CD4-positive, alpha-beta memory T cell (primary cell): Measurements from ENCODE around the gene SPON2. TPM values are rescaled to one million over a fixed set of nuclear protein-coding genes. Genes with fewer than 3 reads are reported as not detected.
"Not testable (repeated sequence)": the region's sequence is repeated elsewhere in the genome, so short reads cannot be mapped to it uniquely, and the experiment has no call there.

Experiments
- CTCF ChIA-PET: fragments of 350-600 bp; sonication (Branson Sonifier 250); formaldehyde crosslinking; loops from one replicate; lab custom pipeline; 2021; ENCODE audit warnings: inconsistent platforms; ENCODE audit not compliant: partially characterized antibody; lab: Charles Lee
- POLR2A ChIA-PET: fragments of 350-600 bp; sonication (Branson Sonifier 250); formaldehyde crosslinking; loops from one replicate; lab custom pipeline; 2021; ENCODE audit not compliant: partially characterized antibody; lab: Charles Lee
- DNase-seq, 5 donors: peaks; one replicate each; pipeline versions ENCODE4 v3.0.0 to v3.0.0-alpha.2; 2020 to 2022; ENCODE audit warnings: mixed read lengths in 1 of 5
- H3K27ac ChIP-seq: one replicate; pipeline ENCODE4 v1.7.0; 2013; ENCODE audit warnings: low read depth, low read length
- H3K27me3 ChIP-seq: 2 replicates; pipeline ENCODE4 v1.7.0; 2013; ENCODE audit warnings: mild to moderate bottlenecking, low read length, moderate library complexity; ENCODE audit not compliant: insufficient read depth
- H3K36me3 ChIP-seq: 2 replicates; pipeline ENCODE4 v1.7.0; 2013; ENCODE audit warnings: mild to moderate bottlenecking, low read length, moderate library complexity; ENCODE audit not compliant: insufficient read depth
- H3K4me1 ChIP-seq: 2 replicates; pipeline ENCODE4 v1.7.0; 2013; ENCODE audit warnings: mild to moderate bottlenecking, low read length, moderate library complexity; ENCODE audit not compliant: insufficient read depth
- H3K4me3 ChIP-seq, 2 donors: one replicate each; pipeline ENCODE4 v1.7.0; 2013; ENCODE audit warnings: low read length in 2 of 2, mild to moderate bottlenecking in 1 of 2
- H3K9me3 ChIP-seq, 2 donors: one replicate each; pipeline ENCODE4 v1.7.0; 2013; ENCODE audit warnings: low read length in 2 of 2, control low read depth in 1 of 2; ENCODE audit not compliant: control insufficient read depth in 1 of 2
- H3K27ac Mint-ChIP-seq, 7 donors: one replicate each; pipeline ENCODE4 v1.8.0; 2020 to 2021; ENCODE audit warnings: mixed read lengths in 7 of 7, mild to moderate bottlenecking in 6 of 7, inconsistent platforms in 3 of 7, moderate library complexity in 3 of 7
- H3K27me3 Mint-ChIP-seq, 2 donors: one replicate each; pipeline ENCODE4 v1.8.0; 2020 to 2021; ENCODE audit warnings: mixed read lengths in 2 of 2
- H3K36me3 Mint-ChIP-seq, 2 donors: one replicate each; pipeline ENCODE4 v1.8.0; 2020 to 2021; ENCODE audit warnings: mixed read lengths in 2 of 2, inconsistent platforms in 1 of 2, mild to moderate bottlenecking in 1 of 2
- H3K4me1 Mint-ChIP-seq, 4 donors: one replicate each; pipeline ENCODE4 v1.8.0; 2020 to 2021; ENCODE audit warnings: mixed read lengths in 4 of 4, mild to moderate bottlenecking in 1 of 4
- H3K4me3 Mint-ChIP-seq, 8 donors: one replicate each; pipeline ENCODE4 v1.8.0; 2020 to 2021; ENCODE audit warnings: mixed read lengths in 8 of 8, mild to moderate bottlenecking in 7 of 8, moderate library complexity in 6 of 8, inconsistent platforms in 3 of 8
- H3K9me3 Mint-ChIP-seq, 8 donors: one replicate each; pipeline ENCODE4 v1.8.0; 2020 to 2021; ENCODE audit warnings: mixed read lengths in 8 of 8, mild to moderate bottlenecking in 5 of 8, inconsistent platforms in 3 of 8, moderate library complexity in 1 of 8
- intact Hi-C: fragments of 100-400 bp; cut with micrococcal nuclease; formaldehyde crosslinking; loops from one replicate; pipeline ENCODE4 v1.15.1; 2023
- polyA plus RNA-seq, 2 donors: library from polyadenylated mRNA; unstranded; fragments of 300-500 nt; fragmentation: Illumina TruSeq; gene quantifications; one replicate each; pipeline ENCODE4 v1.2.3, GENCODE V29; 2021
- total RNA-seq, 2 experiments: library from RNA; stranded (reverse); gene quantifications; one replicate each; pipeline ENCODE4 v1.2.3, GENCODE V29; 2021

Gene SPON2
- total and polyA plus RNA-seq, 4 experiments from 2014 or later = 5.4 to 8.4 (median 7.2) TPM

DNA sequence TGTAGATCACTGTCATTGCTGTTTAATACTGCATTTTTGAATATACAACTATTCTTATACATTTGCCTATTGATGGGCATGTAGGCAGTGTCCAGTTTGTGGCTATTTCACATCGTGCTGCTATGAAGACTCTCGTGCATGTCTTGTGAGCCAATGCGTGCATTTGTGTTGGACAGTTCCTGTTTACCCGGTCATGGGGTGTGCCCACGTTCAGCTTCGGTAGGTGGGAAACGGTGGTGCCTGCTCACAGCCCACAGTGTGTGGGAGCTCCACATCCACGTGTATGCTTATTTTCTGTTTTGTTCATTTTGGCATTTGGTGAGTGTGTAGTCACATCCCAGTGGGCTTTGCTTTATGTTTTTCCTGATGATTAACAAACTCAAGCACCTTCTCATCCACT is 39.4 kb downstream of the SPON2 start:
- ChIA-PET POLR2A (no interaction called here), CTCF (interaction anchor here (1.3 to 6.6 kb wide), 6 partner anchors 16 to 222 kb away, joined by 3 to 94 read pairs (median 24); partner anchors contain the start of gene UVSSA)
- H3K27ac Mint-ChIP-seq = no peak overlapping the region
- peaks cover 9 to 16% (median 12%) of the 10 kb centered on the region in 4 donors for H3K4me1 Mint-ChIP-seq
- Histone ChIP-seq H3K27ac (no peak overlapping the region), H3K36me3 (no peaks in the 10 kb centered on the region), H3K4me3 (no peak overlapping the region), H3K27me3 (no peaks in the 10 kb centered on the region), H3K4me1 (peaks cover 11% of the 10 kb centered on the region), H3K9me3 (no peaks in the 10 kb centered on the region)
- H3K27me3 Mint-ChIP-seq = peaks cover 1 to 2% of the 10 kb centered on the region in 2 donors
- H3K36me3 Mint-ChIP-seq = no peaks in the 10 kb centered on the region
- no peak overlapping the region for H3K4me3 Mint-ChIP-seq
- DNase-seq = no peak
- H3K9me3 Mint-ChIP-seq = no peaks in the 10 kb centered on the region
- intact Hi-C loops = loop anchor here (10.0 kb wide), 1 partner anchor 472 kb away; no protein-coding TSS in a partner anchor

DNA sequence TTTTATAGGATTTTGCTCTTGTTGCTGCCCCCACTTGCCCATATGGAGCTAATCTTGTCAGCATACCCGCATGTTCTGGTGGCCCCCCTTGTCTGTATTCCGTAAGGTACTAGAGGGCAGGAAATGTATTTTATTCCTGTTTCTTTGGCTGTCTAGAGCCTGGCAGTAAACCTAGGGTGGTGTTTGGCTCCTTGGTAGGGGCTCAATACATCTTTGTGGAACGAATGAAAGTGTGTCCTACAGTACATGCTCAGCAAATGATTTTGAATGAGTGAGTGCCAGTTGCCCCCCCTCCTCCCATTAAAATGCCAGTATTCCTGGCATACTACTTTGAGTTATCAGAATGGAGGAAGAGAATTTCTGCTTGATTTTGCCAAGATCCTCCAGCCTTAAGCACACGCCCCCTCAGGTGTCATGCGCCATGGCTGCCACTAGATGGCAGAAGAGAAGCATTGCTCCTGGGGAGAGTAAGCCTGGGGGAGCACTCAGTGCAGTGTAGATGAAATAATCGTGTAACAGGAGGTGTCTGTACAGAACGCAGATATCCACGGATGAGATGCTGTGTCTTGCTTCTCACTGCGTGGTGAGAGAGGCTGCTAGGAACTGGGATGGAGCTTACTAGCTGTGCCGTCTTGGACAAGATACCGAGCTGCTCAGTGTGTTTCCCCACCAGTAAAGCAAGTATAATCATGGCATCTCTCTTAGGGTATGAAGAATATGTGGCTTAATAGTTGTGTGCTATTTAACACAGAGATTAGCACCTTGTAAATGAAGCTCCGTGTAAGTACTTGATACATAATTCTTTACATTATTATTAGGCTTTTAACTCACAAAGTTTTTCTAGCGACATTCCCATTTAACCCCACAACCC is 41.8 kb downstream of the SPON2 start:
- Mint-ChIP-seq H3K27ac (peak overlapping the region in 1 of 7 donors; percentile 34), H3K9me3 (no peaks in the 10 kb centered on the region), H3K36me3 (no peaks in the 10 kb centered on the region), H3K4me3 (no peak overlapping the region), H3K27me3 (peaks cover 1 to 10% of the 10 kb centered on the region in 2 donors), H3K4me1 (peaks cover 0 to 4% (median 2%) of the 10 kb centered on the region in 4 donors)
- H3K4me1 ChIP-seq = no peaks in the 10 kb centered on the region
- H3K9me3 ChIP-seq = no peaks in the 10 kb centered on the region
- no peak overlapping the region for H3K27ac ChIP-seq
- H3K4me3 ChIP-seq = no peak overlapping the region
- POLR2A ChIA-PET = interaction anchor here (1.1 to 2.9 kb wide), 2 partner anchors 118 to 138 kb away, joined by 7 to 11 read pairs; partner anchors contain the start of gene CTBP1
- intact Hi-C loops = loop anchor here (1.0 to 10.0 kb wide), 7 partner anchors 37 to 499 kb away; no protein-coding TSS in a partner anchor
- CTCF ChIA-PET = interaction anchor here (0.6 to 6.6 kb wide), 39 partner anchors 10 to 516 kb away, joined by 3 to 94 read pairs (median 4); partner anchors contain the start of genes CTBP1, MAEA and UVSSA
- H3K27me3 ChIP-seq = no peaks in the 10 kb centered on the region
- DNase-seq = peak; percentile 69 to 83 (median 76)
- no peaks in the 10 kb centered on the region for H3K36me3 ChIP-seq

- POLR2A ChIA-PET = no interaction called here
- H3K4me1 ChIP-seq = no peaks in the 10 kb centered on the region
- no peaks in the 10 kb centered on the region for H3K27me3 ChIP-seq
- H3K9me3 ChIP-seq = no peaks in the 10 kb centered on the region
- intact Hi-C loops = no loop called here
- Mint-ChIP-seq H3K27me3 (peaks cover 6 to 11% of the 10 kb centered on the region in 2 donors), H3K27ac (no peak overlapping the region), H3K36me3 (no peaks in the 10 kb centered on the region), H3K9me3 (peaks cover 0 to 1% (median 0%) of the 10 kb centered on the region in 8 donors), H3K4me1 (peaks cover 0 to 4% (median 2%) of the 10 kb centered on the region in 4 donors), H3K4me3 (no peak overlapping the region)
- no peak overlapping the region for H3K4me3 ChIP-seq
- DNase-seq = no peak
- CTCF ChIA-PET = interaction anchor here (6.6 kb wide), 1 partner anchor 140 kb away, joined by 94 read pairs; no protein-coding TSS in a partner anchor
- H3K27ac ChIP-seq = no peak overlapping the region
- H3K36me3 ChIP-seq = no peaks in the 10 kb centered on the region
Observed at GRCh38 chr4:1126506-1126905, 45.9 kb downstream of the SPON2 start.

DNA sequence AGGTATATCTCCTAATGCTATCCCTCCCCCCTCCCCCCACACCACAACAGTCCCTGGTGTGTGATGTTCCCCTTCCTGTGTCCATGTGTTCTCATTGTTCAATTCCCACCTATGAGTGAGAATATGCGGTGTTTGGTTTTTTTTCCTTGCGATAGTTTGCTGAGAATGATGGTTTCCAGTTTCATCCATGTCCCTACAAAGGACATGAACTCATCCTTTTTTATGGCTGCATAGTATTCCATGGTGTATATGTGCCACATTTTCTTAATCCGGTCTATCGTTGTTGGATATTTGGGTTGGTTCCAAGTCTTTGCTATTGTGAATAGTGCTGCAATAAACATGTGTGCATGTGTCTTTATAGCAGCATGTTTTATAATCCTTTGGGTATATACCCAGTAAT is 46.9 kb downstream of the SPON2 start:
- H3K9me3 ChIP-seq, H3K4me1 ChIP-seq, CTCF ChIA-PET, H3K4me3 Mint-ChIP-seq, DNase-seq, H3K27ac Mint-ChIP-seq, H3K4me3 ChIP-seq, H3K27me3 ChIP-seq, H3K36me3 ChIP-seq, H3K36me3 Mint-ChIP-seq, H3K4me1 Mint-ChIP-seq, intact Hi-C loops, H3K9me3 Mint-ChIP-seq, H3K27ac ChIP-seq, POLR2A ChIA-PET: not testable (repeated sequence)
- peaks cover 6 to 11% of the 10 kb centered on the region in 2 donors for H3K27me3 Mint-ChIP-seq

- H3K36me3 Mint-ChIP-seq = no peaks in the 10 kb centered on the region
- H3K4me3 Mint-ChIP-seq = peak overlapping the region in 1 of 8 donors; percentile 9
- no peak overlapping the region for H3K27ac Mint-ChIP-seq
- CTCF ChIA-PET = no interaction called here
- peaks cover 0 to 1% (median 0%) of the 10 kb centered on the region in 8 donors for H3K9me3 Mint-ChIP-seq
- no peaks in the 10 kb centered on the region for H3K4me1 ChIP-seq
- H3K4me1 Mint-ChIP-seq = no peaks in the 10 kb centered on the region
- no peaks in the 10 kb centered on the region for H3K9me3 ChIP-seq
- H3K27ac ChIP-seq = no peak overlapping the region
- no peak for DNase-seq
- POLR2A ChIA-PET = no interaction called here
- H3K27me3 ChIP-seq = no peaks in the 10 kb centered on the region
- no peaks in the 10 kb centered on the region for H3K36me3 ChIP-seq
- no peak overlapping the region for H3K4me3 ChIP-seq
- H3K27me3 Mint-ChIP-seq = peaks cover 6 to 11% of the 10 kb centered on the region in 2 donors
- intact Hi-C loops = no loop called here
Observed at GRCh38 chr4:1124818-1125217, 47.6 kb downstream of the SPON2 start.

DNA sequence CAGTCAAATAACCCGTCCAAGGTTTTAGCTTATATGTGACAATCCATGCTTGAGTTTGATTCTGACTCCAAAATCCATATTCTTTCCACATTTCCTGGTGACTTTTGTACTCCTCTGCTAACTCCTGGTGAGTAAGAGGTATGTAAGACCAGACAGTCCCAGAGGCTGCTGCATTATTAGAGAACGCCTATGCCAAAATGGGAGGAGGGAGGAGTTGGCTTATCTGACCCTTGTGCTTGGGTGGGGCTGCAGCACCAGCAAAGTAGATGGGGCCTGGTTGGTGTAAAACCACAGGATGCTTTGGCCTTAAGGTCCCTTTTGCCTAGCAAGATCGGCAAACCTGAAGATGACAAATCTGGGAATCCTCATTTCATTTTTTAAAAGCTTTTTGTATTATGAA is 49.9 kb downstream of the SPON2 start:
- Mint-ChIP-seq H3K36me3 (no peaks in the 10 kb centered on the region), H3K9me3 (peaks cover 0 to 1% (median 0%) of the 10 kb centered on the region in 8 donors), H3K27me3 (peaks cover 4 to 5% of the 10 kb centered on the region in 2 donors), H3K27ac (peak overlapping the region in 1 of 7 donors; percentile 13), H3K4me1 (no peaks in the 10 kb centered on the region), H3K4me3 (no peak overlapping the region)
- no peaks in the 10 kb centered on the region for H3K27me3 ChIP-seq
- H3K27ac ChIP-seq = no peak overlapping the region
- H3K9me3 ChIP-seq = no peaks in the 10 kb centered on the region
- no peaks in the 10 kb centered on the region for H3K4me1 ChIP-seq
- no peak overlapping the region for H3K4me3 ChIP-seq
- DNase-seq = no peak
- POLR2A ChIA-PET = no interaction called here
- no peaks in the 10 kb centered on the region for H3K36me3 ChIP-seq
- intact Hi-C loops = no loop called here
- CTCF ChIA-PET = interaction anchor here (3.0 kb wide), 1 partner anchor 9 kb away, joined by 17 read pairs; no protein-coding TSS in a partner anchor
